Measurements from ENCODE around the gene JAKMIP1.

The JAKMIP1 gene

DNA sequence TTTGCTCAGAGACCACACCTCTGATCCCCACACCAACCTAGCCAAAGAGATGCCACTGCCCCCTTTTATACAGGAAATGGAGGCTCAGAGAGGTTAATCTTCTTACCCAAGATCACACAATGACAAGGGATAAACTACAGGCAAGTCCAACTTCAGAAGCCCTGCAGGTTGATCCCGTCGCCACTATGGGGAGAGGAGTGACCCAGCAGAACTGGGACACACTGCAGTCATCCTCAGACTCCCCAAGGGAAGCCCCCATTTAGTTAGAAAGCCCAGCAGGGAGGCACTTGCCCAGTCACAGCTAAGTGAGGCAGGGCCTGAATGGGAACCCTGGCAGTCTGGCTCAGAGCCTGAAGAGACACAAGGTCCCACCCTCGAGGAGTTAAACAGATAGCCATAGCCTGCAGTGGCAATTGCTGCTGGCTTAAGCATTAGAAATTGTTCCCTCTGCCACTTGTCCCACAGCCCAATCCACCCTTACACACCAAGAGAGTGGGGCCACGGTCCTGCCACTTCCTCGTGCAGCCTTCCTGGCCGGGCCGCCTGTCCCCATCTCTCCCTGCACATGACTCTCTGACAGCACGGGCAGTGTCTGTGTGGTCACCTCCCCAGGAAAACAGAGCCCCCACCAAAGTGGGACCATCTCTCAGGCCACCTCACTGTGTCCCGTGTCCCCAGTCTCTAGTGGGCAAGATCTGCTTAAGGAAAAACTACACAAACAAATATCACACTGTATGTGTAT, 2.7 kb downstream of the JAKMIP1 start:
- no peak overlapping the region for H3K27ac ChIP-seq
- CTCF ChIA-PET: interaction anchor here (0.6 kb wide), 1 partner anchor 130 kb away, joined by 3 read pairs; no protein-coding TSS in a partner anchor
- no peak for DNase-seq (ENCODE audit: low spot score)
- TF ChIP-seq, protein P1, sequence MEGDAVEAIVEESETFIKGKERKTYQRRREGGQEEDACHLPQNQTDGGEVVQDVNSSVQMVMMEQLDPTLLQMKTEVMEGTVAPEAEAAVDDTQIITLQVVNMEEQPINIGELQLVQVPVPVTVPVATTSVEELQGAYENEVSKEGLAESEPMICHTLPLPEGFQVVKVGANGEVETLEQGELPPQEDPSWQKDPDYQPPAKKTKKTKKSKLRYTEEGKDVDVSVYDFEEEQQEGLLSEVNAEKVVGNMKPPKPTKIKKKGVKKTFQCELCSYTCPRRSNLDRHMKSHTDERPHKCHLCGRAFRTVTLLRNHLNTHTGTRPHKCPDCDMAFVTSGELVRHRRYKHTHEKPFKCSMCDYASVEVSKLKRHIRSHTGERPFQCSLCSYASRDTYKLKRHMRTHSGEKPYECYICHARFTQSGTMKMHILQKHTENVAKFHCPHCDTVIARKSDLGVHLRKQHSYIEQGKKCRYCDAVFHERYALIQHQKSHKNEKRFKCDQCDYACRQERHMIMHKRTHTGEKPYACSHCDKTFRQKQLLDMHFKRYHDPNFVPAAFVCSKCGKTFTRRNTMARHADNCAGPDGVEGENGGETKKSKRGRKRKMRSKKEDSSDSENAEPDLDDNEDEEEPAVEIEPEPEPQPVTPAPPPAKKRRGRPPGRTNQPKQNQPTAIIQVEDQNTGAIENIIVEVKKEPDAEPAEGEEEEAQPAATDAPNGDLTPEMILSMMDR (conservative IDR thresholded peaks at IDR 0.05; ENCODE audit: low read depth): no peak
- POLR2A ChIA-PET (ENCODE audit: low non-redundant PET): no interaction called here

DNA sequence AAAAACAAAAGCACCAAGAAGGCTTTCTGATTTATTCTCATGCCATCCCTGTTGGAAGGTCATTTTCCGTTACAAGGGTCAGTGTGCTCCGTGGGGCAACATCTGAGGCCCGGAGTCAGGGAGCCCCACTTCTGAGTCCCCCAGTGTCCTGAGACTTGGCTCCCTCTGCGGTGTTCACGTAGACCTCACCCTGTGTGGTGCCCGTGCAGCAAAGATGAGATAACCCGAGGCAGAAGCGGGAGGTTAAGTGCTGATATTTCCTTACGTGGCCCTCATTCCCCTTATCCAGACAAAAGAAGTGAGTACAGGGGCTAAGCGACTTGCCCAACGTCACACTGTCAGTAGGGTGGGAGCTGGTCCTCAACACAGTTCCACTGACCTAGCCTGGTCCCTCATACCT, 3.5 kb downstream of the JAKMIP1 start:
- no peak overlapping the region for H3K27ac ChIP-seq
- DNase-seq (ENCODE audit: low spot score): no peak
- POLR2A ChIA-PET (ENCODE audit: low non-redundant PET): no interaction called here
- TF ChIP-seq, protein P1 (conservative IDR thresholded peaks at IDR 0.05; ENCODE audit: low read depth): no peak
- CTCF ChIA-PET: no interaction called here

DNA sequence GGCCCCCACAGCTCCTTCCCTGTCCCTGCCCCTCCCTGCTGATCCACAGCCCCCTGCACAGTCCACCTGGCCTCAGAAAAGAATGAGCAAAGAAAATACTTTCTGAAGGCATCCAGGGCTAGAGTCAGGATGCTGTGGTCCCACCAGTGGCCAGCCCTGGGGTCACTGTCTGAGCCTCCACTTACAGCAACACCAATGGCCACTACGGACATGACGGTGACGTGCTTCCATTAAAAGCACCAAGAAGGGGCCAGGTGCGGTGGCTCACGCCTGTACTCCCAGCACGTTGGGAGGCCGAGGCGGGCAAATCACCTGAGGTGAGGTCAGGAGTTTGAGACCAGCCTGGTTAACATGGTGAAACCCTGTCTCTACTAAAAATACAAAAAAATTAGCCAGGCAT, 4.0 kb downstream of the JAKMIP1 start:
- DNase-seq (ENCODE audit: low spot score): no peak
- TF ChIP-seq, protein P1 (conservative IDR thresholded peaks at IDR 0.05; ENCODE audit: low read depth): no peak
- POLR2A ChIA-PET (ENCODE audit: low non-redundant PET): no interaction called here
- CTCF ChIA-PET: no interaction called here
- no peak overlapping the region for H3K27ac ChIP-seq

DNA sequence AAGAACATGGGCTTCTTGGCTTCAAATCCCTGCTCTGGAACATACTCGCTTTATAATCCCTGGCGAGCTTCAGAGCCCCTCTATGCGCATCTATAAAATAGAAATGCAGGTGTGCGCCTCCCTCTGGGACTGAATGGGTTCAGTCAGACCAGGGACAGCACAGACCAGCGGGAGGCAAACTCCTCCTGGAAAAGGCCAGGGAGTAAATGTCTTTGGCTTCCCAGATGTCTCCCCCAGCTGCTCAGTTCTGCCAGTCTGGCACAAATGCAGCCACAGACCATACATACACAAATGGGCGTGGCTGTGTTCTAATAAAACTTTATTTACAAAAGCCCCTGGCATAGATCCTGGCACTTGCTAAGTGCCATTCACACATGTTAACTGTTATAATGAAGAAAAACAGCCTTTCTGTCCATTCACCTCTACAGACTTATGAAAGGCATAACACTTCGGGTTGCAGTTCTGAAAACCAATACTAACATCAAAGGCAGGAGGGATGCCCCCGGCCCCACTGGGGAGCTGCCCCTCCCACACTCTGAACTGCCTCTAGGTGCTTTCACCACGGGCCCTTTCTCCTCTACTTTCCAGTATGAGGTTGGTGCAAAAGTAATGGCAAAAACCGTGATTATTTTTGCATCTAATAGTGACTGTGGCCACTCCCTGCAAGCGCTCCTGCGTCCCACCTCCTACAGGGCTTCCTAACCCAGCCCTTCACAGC, 4.6 kb downstream of the JAKMIP1 start:
- CTCF ChIA-PET: no interaction called here

DNA sequence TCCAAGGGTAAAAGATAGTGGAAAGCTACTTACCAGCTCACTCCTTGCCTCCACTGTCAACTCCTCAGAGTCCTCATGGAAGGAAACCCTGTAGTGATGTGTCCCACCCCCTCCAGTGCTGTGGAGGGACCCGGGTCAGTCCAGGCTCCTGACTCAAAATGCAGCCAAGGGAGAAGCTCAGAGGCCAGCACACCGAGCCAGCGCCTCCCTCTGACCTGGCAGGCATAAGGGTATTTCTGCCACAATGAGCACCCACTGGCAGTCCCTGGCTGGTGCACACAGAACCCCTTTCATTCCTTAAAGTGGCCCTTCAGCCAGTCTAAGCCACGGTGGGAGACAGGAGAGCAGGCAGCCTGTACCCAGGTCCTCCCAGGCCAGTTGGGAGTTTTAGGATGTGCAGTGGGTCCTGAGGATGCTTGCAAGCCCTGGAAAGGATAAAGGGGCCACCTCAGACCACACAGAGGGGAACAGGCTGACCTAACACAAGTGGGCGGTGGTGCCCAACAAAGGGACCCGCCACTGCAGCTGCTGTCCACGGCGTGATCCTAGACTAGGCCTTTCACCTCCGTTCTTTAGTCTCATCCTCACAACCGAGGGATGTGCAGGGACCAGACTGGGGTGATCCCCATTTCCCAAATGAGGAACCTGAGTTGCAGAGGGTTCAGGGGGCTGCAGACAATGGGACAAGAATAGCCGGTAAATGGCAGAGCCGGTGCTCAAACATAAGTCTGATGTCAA, 5.7 kb downstream of the JAKMIP1 start:
- TF ChIP-seq, protein P1 (conservative IDR thresholded peaks at IDR 0.05; ENCODE audit: low read depth): no peak
- H3K27ac ChIP-seq: no peak overlapping the region
- ChIA-PET CTCF (no interaction called here), POLR2A (ENCODE audit: low non-redundant PET) (no interaction called here)
- no peak for DNase-seq (ENCODE audit: low spot score)

More for the DNA sequence above, 4.6 kb downstream of the JAKMIP1 start:
- no peak for DNase-seq (ENCODE audit: low spot score)
- no peak overlapping the region for H3K27ac ChIP-seq
- POLR2A ChIA-PET (ENCODE audit: low non-redundant PET): no interaction called here
- TF ChIP-seq, protein P1 (conservative IDR thresholded peaks at IDR 0.05; ENCODE audit: low read depth): no peak

DNA sequence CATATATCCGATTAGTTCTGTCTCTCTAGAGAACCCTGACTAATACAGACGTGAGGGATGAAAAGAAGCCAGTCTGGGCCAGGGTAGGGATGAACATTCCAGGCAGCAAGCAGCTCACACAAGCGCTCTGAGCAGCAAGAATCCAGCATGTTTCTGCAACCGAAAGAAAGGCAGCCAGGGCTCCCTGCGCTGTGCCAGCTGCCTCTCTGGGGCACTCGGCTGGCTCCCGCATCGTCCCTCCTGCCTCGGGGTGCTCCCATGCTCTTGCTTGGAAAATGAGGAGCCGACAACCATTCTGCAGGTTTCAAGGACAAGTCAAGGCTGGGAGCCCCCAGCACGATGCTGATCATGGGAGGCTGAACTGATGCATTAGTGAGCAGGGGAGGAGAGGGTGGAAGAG, 7.0 kb downstream of the JAKMIP1 start:
- POLR2A ChIA-PET (ENCODE audit: low non-redundant PET): no interaction called here
- H3K27ac ChIP-seq: no peak overlapping the region
- TF ChIP-seq, protein P1 (conservative IDR thresholded peaks at IDR 0.05; ENCODE audit: low read depth): no peak
- DNase-seq (ENCODE audit: low spot score): no peak
- CTCF ChIA-PET: no interaction called here

All from RWPE1 (cell line).